ENCODE results near the gene SCIN.
A peak's percentile ranks its signal among the peaks of the same experiment; 100 is the strongest.
"Not testable (repeated sequence)": the region's sequence is repeated elsewhere in the genome, so short reads cannot be mapped to it uniquely, and the experiment has no call there.

Gene SCIN

GRCh38 chr7:12653518-12653917, 83.0 kb downstream of the SCIN start:
- no peak overlapping the region for H3K4me3 ChIP-seq (ENCODE audit: low read depth, low read length)
- DNase-seq (ENCODE audit: low read depth, low spot score), result no peak
- ChIA-PET CTCF (interaction anchor here (1.0 to 1.2 kb wide), 2 partner anchors 15 to 32 kb away, joined by 3 to 5 read pairs; no protein-coding TSS in a partner anchor), POLR2A (no interaction called here)
- no peak for TF ChIP-seq CTCF (IDR thresholded peaks at IDR 0.05; ENCODE audit: insufficient read depth, low read length, missing control alignments)

- DNase-seq (ENCODE audit: low read depth, low spot score), result no peak
- POLR2A ChIA-PET, result no interaction called here
- no peak overlapping the region for H3K4me3 ChIP-seq (ENCODE audit: low read depth, low read length)
- CTCF ChIA-PET, result no interaction called here
- no peak for TF ChIP-seq CTCF (IDR thresholded peaks at IDR 0.05; ENCODE audit: insufficient read depth, low read length, missing control alignments)
Observed at GRCh38 chr7:12655161-12655560, 84.6 kb downstream of the SCIN start.

GRCh38 chr7:12660423-12660822, 89.9 kb downstream of the SCIN start:
- CTCF ChIA-PET; POLR2A ChIA-PET; H3K4me3 ChIP-seq (ENCODE audit: low read depth, low read length): not testable (repeated sequence)
- DNase-seq (ENCODE audit: low read depth, low spot score), result peak; percentile 71

GRCh38 chr7:12660986-12661385, 90.5 kb downstream of the SCIN start:
- CTCF ChIA-PET, result interaction anchor here (0.8 to 1.0 kb wide), 2 partner anchors 9 to 26 kb away, joined by 3 read pairs; partner anchors contain the start of gene ARL4A
- DNase-seq (ENCODE audit: low read depth, low spot score); H3K4me3 ChIP-seq (ENCODE audit: low read depth, low read length); POLR2A ChIA-PET: not testable (repeated sequence)

- TF ChIP-seq CTCF (IDR thresholded peaks at IDR 0.05; ENCODE audit: insufficient read depth, low read length, missing control alignments), result no peak
- H3K4me3 ChIP-seq (ENCODE audit: low read depth, low read length), result no peak overlapping the region
- DNase-seq (ENCODE audit: low read depth, low spot score), result no peak
- POLR2A ChIA-PET, result no interaction called here
- CTCF ChIA-PET, result interaction anchor here (0.8 to 1.0 kb wide), 2 partner anchors 8 to 25 kb away, joined by 3 read pairs; partner anchors contain the start of gene ARL4A
Observed at GRCh38 chr7:12661581-12661980, 91.1 kb downstream of the SCIN start.

- TF ChIP-seq CTCF (IDR thresholded peaks at IDR 0.05; ENCODE audit: insufficient read depth, low read length, missing control alignments), result no peak
- no peak overlapping the region for H3K4me3 ChIP-seq (ENCODE audit: low read depth, low read length)
- ChIA-PET CTCF (interaction anchor here (0.8 to 1.0 kb wide), 3 partner anchors 9 to 17 kb away, joined by 3 read pairs; no protein-coding TSS in a partner anchor), POLR2A (no interaction called here)
- DNase-seq (ENCODE audit: low read depth, low spot score), result no peak
Observed at GRCh38 chr7:12670000-12670729, 99.6 kb downstream of the SCIN start.

- H3K4me3 ChIP-seq (ENCODE audit: low read depth, low read length), result no peak overlapping the region
- ChIA-PET CTCF (interaction anchor here (1.0 kb wide), 2 partner anchors 14 to 32 kb away, joined by 3 read pairs; no protein-coding TSS in a partner anchor), POLR2A (no interaction called here)
- no peak for DNase-seq (ENCODE audit: low read depth, low spot score)
- no peak for TF ChIP-seq CTCF (IDR thresholded peaks at IDR 0.05; ENCODE audit: insufficient read depth, low read length, missing control alignments)
Observed at GRCh38 chr7:12670743-12671520, 100.4 kb downstream of the SCIN start.

GRCh38 chr7:12673436-12673835, 102.9 kb downstream of the SCIN start:
- POLR2A ChIA-PET; DNase-seq (ENCODE audit: low read depth, low spot score); H3K4me3 ChIP-seq (ENCODE audit: low read depth, low read length): not testable (repeated sequence)
- CTCF ChIA-PET, result interaction anchor here (2.4 kb wide), 1 partner anchor 11 kb away, joined by 13 read pairs; no protein-coding TSS in a partner anchor

Measured in AG04449 (cell line).